GM12892 (cell line): Measurements from ENCODE around the gene DCAF17.

Source experiments
- POLR2A ChIP-seq: IDR thresholded peaks from 2 replicates; pipeline ENCODE4 v1.6.1; 2011; ENCODE audit warnings: low read depth, low read length, control low read depth
- POLR2AphosphoS5 ChIP-seq: IDR thresholded peaks from 2 replicates; pipeline ENCODE4 v1.6.1; 2011; ENCODE audit warnings: low read depth, low read length, control low read depth

DNA sequence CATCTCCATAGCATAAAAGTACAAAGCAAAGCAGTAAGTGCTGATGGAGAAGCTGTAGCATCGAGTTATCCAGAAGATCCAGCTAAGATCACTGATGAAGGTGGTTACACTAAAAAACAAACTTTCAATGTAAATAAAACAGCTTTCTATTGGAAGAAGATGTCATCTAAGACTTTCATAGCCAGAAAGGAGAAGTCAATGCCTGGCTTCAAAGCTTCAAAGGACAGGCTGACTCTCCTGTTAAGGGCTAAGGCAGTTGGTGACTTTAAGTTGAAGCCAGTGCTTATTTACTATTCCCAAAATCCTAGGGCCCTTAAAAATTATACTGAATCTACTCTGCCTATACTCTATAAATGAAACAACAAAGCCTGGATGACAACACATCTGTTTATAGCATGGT lies 44.2 kb upstream of the DCAF17 start:
- TF ChIP-seq POLR2A (no peak), POLR2AphosphoS5 (no peak)
